Measurements from ENCODE around the gene C7.
"Not testable (repeated sequence)": the region's sequence is repeated elsewhere in the genome, so short reads cannot be mapped to it uniquely, and the experiment has no call there.

The C7 gene

DNA sequence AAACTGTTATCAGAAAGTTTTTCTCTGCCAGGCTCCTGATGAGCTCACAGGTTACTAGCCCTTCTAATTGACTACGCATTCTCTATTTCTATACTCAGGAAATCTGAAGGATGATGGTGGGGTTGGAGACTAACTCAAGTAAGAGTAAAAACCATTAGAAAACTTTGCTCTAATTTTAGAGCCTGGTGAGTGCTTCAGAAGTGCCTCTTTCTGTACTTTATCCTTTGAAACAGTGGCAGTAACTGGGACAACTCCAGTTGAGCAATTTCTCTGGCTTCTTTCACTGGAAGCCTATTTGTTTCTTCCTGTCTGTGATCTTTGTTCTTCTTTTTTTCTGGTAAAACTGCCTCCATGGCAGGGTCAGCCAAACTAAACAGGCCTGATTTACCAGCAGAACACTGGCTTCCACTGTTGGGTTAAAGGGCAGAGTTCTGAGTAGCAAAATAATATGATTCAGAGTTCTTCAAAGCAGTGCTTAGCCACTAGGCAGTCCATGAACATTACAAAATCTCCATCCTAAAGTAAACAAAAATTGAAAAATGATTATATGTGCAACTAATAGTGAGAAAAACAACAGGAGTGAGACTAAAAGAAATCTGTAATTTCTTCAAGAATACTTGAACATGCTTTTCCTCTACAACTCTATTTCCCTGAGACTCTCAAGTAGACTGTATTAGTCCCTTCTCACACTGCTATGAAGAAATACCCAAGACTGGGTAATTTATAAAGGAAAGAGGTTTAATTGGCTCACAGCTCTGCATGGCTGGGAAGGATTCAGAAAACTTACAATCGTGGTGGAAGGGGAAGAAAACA lies 82.1 kb downstream of the C7 start:
- no peak for DNase-seq (ENCODE audit: low read depth, low spot score)

DNA sequence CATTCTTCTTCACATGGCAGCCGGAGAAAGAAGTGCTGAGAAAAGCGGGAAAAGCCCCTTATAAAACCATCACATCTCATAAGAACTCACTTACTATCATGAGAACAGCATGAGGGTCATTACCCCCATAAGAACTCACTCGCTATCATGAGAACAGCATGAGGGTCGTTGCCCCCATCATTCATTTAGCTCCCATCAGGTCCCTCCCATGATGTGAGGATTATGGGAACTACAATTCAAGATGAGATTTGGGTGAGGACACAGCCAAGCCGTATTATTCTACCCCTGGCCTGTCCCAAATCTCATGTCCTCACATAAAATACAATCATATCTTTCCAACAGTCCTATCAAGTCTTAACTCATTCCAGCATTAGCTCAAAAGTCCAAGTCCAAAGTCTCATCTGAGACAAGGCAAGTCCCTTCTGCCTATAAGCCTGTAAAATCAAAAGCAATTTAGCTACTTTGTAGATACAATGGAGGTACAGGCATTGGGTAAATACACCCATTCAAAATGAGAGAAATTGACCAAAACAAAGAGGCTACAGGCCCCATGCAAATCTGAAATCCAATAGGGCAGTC lies 82.8 kb downstream of the C7 start:
- DNase-seq (ENCODE audit: low read depth, low spot score): no peak

- no peak for DNase-seq (ENCODE audit: low read depth, low spot score)
Observed at GRCh38 chr5:40995801-40996586, 86.7 kb downstream of the C7 start.

DNA sequence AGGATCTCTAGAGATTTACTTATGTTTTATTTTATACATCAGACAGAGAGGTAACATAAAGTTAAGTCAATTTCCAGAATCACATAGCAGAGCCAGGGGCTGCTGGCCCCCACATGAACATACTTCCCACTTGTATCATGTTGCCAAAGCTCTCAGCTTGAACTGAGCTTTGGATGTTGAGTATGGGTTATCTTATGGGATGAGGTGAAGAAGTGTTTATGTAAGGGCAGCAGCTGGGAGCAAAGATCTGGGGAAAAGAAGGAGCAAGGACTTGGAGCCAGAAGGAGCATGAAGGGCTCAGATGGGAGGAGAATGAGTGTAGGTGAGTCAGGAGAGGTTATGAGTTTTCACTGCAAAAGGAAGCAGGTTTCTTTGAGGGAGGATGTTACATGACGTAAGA lies 89.8 kb downstream of the C7 start:
- DNase-seq (ENCODE audit: low read depth, low spot score): no peak

DNA sequence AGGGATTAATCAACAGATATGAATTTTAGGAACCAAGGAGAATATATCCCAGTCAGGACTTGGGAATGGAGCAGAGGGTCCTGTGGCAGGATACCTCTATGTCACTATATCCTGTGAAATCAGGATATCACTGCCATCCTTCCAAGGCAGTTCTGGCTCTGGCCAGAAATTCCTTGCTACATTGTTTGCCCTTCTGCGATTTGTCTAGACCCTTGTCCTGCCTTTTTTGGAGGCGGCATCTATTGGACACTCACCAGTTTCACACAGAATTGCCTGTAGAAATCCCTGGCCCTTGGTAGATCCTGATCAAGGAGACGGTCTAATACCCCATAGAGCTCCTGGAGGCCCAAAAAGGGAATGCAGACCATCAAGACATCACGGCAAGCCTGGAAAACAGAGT lies 90.7 kb downstream of the C7 start:
- no peak for DNase-seq (ENCODE audit: low read depth, low spot score)

DNA sequence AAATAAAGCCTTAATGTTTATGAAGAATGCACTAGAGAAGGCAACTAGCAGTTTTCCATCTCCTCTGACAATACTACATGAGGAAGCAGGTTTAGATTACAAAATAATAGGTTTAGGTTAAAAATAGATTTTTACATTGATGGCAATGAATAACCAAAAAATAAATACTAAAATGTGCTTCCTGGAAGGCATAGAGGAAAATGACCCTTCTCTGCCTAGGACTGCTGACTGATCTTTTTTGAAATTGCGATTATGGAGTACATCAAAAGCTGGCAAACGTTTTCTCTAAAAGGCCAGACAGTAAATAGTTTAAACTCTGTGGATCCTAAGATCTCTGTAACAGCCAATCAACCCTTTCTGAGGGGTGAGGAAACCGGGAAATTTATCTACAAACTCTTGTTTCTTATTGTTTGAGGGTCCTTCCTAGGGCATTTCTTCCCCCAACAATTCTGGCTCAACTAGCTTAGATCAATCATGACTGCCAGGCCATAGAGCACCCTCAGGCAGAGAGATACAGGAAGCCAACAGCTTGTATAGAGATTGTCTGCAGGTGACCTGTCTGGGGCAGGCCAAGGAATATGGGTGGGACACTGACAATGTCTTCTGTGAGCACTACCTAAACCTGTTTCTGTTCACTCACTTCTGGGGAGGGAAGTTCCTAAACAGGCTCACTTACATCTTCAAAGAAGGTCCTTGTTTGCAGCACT lies 94.5 kb downstream of the C7 start:
- DNase-seq (ENCODE audit: low read depth, low spot score): no peak

- DNase-seq (ENCODE audit: low read depth, low spot score): no peak
Observed at GRCh38 chr5:41004931-41005330, 95.6 kb downstream of the C7 start.

- DNase-seq (ENCODE audit: low read depth, low spot score): no peak
Observed at GRCh38 chr5:41009232-41009631, 99.9 kb downstream of the C7 start.

DNA sequence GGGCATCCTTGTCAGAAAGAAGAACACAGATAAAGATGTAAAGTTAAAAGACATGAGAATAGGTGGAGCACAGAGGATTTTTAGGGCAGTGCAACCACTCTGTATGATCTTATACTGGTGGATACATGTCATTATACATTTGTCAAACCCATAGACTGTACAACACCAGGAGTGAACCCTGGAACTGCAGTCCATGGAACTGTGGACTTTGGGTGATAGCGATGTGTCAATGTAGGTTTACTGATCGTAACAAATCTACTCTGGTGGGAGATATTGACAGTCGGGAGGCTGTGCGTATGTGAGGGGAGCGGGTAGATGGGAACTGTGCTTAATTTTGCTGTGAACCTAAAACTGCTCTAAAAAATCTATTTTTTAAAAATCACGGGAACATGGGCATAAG lies 101.3 kb downstream of the C7 start:
- no peak for DNase-seq (ENCODE audit: low read depth, low spot score)

GRCh38 chr5:41012318-41012717 lies 103.0 kb downstream of the C7 start:
- no peak for DNase-seq (ENCODE audit: low read depth, low spot score)

GRCh38 chr5:41022600-41022999 lies 113.3 kb downstream of the C7 start:
- DNase-seq (ENCODE audit: low read depth, low spot score): not testable (repeated sequence)

Data from iPS DF 19.7 (cell line).